ENCODE measurements around the gene SPPL3.

SPPL3 gene

DNA sequence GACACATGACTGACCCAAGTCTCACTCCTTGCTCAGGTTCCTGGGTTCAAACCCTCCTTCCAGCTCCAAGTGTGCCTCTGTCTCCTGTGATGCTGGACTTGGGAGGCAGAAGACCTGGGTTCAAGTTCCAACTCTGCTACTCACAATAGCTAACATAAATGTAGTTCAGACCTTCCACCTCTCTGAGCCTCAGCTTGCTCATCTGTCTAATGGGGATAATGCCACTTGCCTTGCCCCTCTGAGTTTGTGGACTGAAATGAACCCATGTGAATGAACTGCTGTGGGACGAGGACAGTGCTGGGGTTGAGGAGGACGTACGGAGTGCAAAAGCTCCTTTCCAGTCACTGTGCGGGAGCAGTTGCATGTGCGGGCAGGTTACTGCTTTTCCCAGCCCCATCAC lies 137.6 kb downstream of the SPPL3 start (continued):
- TF ChIP-seq ZFP30 (CRISPR knock-in tag; IDR thresholded peaks at IDR 0.05), result no peak

DNA sequence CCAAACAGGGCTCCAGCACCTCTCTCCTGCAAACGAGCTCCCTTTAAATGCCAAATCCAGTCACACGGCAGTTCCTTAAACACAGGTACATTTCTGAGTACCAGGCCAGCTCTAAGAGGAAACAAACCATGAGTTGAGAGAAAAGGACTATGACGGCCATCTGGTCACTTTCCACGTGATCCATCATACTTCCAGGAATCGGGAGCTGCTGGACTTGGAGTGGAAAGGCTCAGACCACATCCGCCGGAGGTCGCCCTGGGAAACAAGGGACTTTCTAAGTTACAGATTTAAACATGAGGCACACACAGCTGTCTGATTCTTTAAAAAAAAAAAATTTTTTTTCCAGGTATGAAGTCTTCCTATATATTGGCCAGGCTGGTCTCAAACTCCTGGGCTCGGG lies 139.3 kb downstream of the SPPL3 start:
- TF ChIP-seq, protein P1, sequence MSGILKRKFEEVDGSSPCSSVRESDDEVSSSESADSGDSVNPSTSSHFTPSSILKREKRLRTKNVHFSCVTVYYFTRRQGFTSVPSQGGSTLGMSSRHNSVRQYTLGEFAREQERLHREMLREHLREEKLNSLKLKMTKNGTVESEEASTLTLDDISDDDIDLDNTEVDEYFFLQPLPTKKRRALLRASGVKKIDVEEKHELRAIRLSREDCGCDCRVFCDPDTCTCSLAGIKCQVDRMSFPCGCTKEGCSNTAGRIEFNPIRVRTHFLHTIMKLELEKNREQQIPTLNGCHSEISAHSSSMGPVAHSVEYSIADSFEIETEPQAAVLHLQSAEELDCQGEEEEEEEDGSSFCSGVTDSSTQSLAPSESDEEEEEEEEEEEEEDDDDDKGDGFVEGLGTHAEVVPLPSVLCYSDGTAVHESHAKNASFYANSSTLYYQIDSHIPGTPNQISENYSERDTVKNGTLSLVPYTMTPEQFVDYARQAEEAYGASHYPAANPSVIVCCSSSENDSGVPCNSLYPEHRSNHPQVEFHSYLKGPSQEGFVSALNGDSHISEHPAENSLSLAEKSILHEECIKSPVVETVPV (CRISPR knock-in tag; IDR thresholded peaks at IDR 0.05), result no peak
- TF ChIP-seq, protein P2, sequence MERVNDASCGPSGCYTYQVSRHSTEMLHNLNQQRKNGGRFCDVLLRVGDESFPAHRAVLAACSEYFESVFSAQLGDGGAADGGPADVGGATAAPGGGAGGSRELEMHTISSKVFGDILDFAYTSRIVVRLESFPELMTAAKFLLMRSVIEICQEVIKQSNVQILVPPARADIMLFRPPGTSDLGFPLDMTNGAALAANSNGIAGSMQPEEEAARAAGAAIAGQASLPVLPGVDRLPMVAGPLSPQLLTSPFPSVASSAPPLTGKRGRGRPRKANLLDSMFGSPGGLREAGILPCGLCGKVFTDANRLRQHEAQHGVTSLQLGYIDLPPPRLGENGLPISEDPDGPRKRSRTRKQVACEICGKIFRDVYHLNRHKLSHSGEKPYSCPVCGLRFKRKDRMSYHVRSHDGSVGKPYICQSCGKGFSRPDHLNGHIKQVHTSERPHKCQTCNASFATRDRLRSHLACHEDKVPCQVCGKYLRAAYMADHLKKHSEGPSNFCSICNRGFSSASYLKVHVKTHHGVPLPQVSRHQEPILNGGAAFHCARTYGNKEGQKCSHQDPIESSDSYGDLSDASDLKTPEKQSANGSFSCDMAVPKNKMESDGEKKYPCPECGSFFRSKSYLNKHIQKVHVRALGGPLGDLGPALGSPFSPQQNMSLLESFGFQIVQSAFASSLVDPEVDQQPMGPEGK (CRISPR knock-in tag; IDR thresholded peaks at IDR 0.05; ENCODE audit: borderline replicate concordance), result no peak
- no peak for TF ChIP-seq ISL1 (CRISPR knock-in tag; IDR thresholded peaks at IDR 0.05)
- TF ChIP-seq ZNF70 (CRISPR knock-in tag; IDR thresholded peaks at IDR 0.05), result no peak
- no peak for TF ChIP-seq BACH2 (CRISPR knock-in tag; IDR thresholded peaks at IDR 0.05; ENCODE audit: borderline replicate concordance)
- TF ChIP-seq OSR1 (CRISPR knock-in tag; IDR thresholded peaks at IDR 0.05), result no peak
- no peak for ATAC-seq

DNA sequence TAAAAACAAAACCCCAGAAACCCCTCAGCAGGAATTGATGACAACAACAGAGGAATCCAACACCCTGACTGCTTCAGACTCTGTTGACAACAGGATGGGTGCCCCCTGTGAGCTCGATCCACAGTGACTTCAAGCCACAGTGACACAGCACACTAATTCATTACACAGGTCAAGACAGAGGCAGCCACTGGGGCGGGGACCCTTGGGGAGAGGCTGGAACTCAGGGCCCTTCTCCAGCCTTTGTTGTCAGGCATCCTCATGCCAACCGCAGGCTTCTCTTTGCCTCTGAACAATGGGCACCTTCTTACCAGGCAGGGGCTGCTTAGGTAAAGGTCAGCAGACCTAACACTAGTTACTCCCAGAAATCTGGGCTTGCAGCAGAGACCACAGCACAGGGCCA lies 140.9 kb downstream of the SPPL3 start:
- TF ChIP-seq ZNF565 (CRISPR knock-in tag; conservative IDR thresholded peaks at IDR 0.05; ENCODE audit: low read depth) (no peak), BACH2 (CRISPR knock-in tag; IDR thresholded peaks at IDR 0.05; ENCODE audit: borderline replicate concordance) (no peak), GLIS3 (CRISPR knock-in tag; IDR thresholded peaks at IDR 0.05) (no peak), ARNTL (CRISPR knock-in tag; IDR thresholded peaks at IDR 0.05; ENCODE audit: borderline replicate concordance, low read depth) (no peak), ZNF8 (CRISPR knock-in tag; IDR thresholded peaks at IDR 0.05) (no peak), RARB (CRISPR knock-in tag; IDR thresholded peaks at IDR 0.05) (no peak)
- TF ChIP-seq, protein P3, sequence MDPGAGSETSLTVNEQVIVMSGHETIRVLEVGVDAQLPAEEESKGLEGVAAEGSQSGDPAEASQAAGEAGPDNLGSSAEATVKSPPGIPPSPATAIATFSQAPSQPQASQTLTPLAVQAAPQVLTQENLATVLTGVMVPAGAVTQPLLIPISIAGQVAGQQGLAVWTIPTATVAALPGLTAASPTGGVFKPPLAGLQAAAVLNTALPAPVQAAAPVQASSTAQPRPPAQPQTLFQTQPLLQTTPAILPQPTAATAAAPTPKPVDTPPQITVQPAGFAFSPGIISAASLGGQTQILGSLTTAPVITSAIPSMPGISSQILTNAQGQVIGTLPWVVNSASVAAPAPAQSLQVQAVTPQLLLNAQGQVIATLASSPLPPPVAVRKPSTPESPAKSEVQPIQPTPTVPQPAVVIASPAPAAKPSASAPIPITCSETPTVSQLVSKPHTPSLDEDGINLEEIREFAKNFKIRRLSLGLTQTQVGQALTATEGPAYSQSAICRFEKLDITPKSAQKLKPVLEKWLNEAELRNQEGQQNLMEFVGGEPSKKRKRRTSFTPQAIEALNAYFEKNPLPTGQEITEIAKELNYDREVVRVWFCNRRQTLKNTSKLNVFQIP (CRISPR knock-in tag; IDR thresholded peaks at IDR 0.05; ENCODE audit: borderline replicate concordance, low read depth), result no peak
- no peak for ATAC-seq

DNA sequence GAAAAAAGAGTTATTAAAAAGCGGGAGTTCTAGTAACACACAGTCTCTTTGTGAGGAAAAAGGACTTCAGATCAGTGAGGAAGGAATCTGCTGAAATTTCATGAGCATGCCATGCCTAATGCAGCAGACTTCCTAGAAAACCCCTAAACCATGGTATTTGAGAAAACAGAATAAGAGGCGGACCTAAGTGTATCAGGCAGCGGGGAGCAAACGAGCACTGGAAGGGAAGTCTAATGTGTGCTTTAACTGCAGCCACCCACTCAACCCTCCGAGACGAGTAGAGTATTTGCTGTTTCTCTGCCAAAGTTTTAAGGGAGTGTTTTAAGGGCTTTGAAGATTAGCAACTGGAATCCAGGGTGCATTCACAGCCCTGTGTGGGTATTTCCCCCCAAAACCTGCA lies 142.1 kb downstream of the SPPL3 start:
- TF ChIP-seq SNAI2 (CRISPR knock-in tag; IDR thresholded peaks at IDR 0.05) (no peak), ESRRG (CRISPR knock-in tag; IDR thresholded peaks at IDR 0.05) (no peak), ZFP30 (CRISPR knock-in tag; IDR thresholded peaks at IDR 0.05) (no peak), GLIS3 (CRISPR knock-in tag; IDR thresholded peaks at IDR 0.05) (no peak), ZFP3 (CRISPR knock-in tag; IDR thresholded peaks at IDR 0.05) (no peak), PPARA (CRISPR knock-in tag; IDR thresholded peaks at IDR 0.05; ENCODE audit: borderline replicate concordance) (no peak), BACH2 (CRISPR knock-in tag; IDR thresholded peaks at IDR 0.05; ENCODE audit: borderline replicate concordance) (no peak), ZNF565 (CRISPR knock-in tag; conservative IDR thresholded peaks at IDR 0.05; ENCODE audit: low read depth) (no peak), ARNTL (CRISPR knock-in tag; IDR thresholded peaks at IDR 0.05; ENCODE audit: borderline replicate concordance, low read depth) (no peak), RARB (CRISPR knock-in tag; IDR thresholded peaks at IDR 0.05) (no peak), TOX (CRISPR knock-in tag; IDR thresholded peaks at IDR 0.05; ENCODE audit: borderline replicate concordance) (no peak), TCF4 (CRISPR knock-in tag; IDR thresholded peaks at IDR 0.05; ENCODE audit: borderline replicate concordance) (no peak), ISL1 (CRISPR knock-in tag; IDR thresholded peaks at IDR 0.05) (no peak), CSDC2 (CRISPR knock-in tag; IDR thresholded peaks at IDR 0.05) (no peak), ZC3H10 (CRISPR knock-in tag; IDR thresholded peaks at IDR 0.05) (no peak), OSR1 (CRISPR knock-in tag; IDR thresholded peaks at IDR 0.05) (no peak), ZNF8 (CRISPR knock-in tag; IDR thresholded peaks at IDR 0.05) (no peak), ZNF70 (CRISPR knock-in tag; IDR thresholded peaks at IDR 0.05) (no peak)
- TF ChIP-seq, protein P1 (CRISPR knock-in tag; IDR thresholded peaks at IDR 0.05), result no peak
- TF ChIP-seq, protein P4, sequence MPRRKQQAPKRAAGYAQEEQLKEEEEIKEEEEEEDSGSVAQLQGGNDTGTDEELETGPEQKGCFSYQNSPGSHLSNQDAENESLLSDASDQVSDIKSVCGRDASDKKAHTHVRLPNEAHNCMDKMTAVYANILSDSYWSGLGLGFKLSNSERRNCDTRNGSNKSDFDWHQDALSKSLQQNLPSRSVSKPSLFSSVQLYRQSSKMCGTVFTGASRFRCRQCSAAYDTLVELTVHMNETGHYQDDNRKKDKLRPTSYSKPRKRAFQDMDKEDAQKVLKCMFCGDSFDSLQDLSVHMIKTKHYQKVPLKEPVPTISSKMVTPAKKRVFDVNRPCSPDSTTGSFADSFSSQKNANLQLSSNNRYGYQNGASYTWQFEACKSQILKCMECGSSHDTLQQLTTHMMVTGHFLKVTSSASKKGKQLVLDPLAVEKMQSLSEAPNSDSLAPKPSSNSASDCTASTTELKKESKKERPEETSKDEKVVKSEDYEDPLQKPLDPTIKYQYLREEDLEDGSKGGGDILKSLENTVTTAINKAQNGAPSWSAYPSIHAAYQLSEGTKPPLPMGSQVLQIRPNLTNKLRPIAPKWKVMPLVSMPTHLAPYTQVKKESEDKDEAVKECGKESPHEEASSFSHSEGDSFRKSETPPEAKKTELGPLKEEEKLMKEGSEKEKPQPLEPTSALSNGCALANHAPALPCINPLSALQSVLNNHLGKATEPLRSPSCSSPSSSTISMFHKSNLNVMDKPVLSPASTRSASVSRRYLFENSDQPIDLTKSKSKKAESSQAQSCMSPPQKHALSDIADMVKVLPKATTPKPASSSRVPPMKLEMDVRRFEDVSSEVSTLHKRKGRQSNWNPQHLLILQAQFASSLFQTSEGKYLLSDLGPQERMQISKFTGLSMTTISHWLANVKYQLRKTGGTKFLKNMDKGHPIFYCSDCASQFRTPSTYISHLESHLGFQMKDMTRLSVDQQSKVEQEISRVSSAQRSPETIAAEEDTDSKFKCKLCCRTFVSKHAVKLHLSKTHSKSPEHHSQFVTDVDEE (CRISPR knock-in tag; IDR thresholded peaks at IDR 0.05), result no peak
- no peak for ATAC-seq

All from SK-N-SH treated with all-trans-retinoic acid at 6 μM for 48 hours (cell line).